HL-60 (cell line): ENCODE measurements around the gene PPP2R5E.

Source experiments
- DNase-seq, 2 experiments: peaks; one replicate each; pipeline ENCODE4 v3.0.0-alpha.2; 2010 to 2020; ENCODE audit warnings: low read depth in 1 of 2, low spot score in 1 of 2
- H3K27ac ChIP-seq: fragments of 250-450 bp; sonication (Bioruptor Pico); replicated peaks from 2 replicates; pipeline ENCODE4 v1.5.1; 2020; ENCODE audit warnings: mild to moderate bottlenecking, moderate library complexity
- H3K27me3 ChIP-seq: fragments of 250-450 bp; sonication (Bioruptor Pico); 2 replicates; pipeline ENCODE4 v1.5.1; 2021; ENCODE audit warnings: mild to moderate bottlenecking, moderate library complexity; ENCODE audit not compliant: insufficient read depth, poor library complexity, severe bottlenecking
- H3K4me3 ChIP-seq: replicated peaks from 2 replicates; pipeline ENCODE4 v1.5.1; 2011; ENCODE audit warnings: mild to moderate bottlenecking, control low read depth, low read length; ENCODE audit not compliant: insufficient read depth
- CTCF ChIP-seq: IDR thresholded peaks from one replicate; pipeline ENCODE4 v1.5.1; 2011; ENCODE audit warnings: low read length, control low read depth, inconsistent platforms; ENCODE audit not compliant: insufficient read depth
- GABPA ChIP-seq: IDR thresholded peaks from 2 replicates; pipeline ENCODE4 v1.6.1; 2012; ENCODE audit warnings: low read depth
- POLR2AphosphoS5 ChIP-seq: IDR thresholded peaks from 2 replicates; pipeline ENCODE4 v1.6.1; 2012; ENCODE audit warnings: low read depth
- SPI1 ChIP-seq: IDR thresholded peaks from 2 replicates; pipeline ENCODE4 v1.6.1; 2012; ENCODE audit warnings: low read depth, mild to moderate bottlenecking, borderline replicate concordance
- TF ChIP-seq, protein P1 (sequence below): IDR thresholded peaks from 2 replicates; pipeline ENCODE4 v1.6.1; 2012; ENCODE audit warnings: low read depth; ENCODE audit not compliant: insufficient replicate concordance

PPP2R5E gene

GRCh38 chr14:63565448-63565847 is 22.3 kb upstream of the PPP2R5E start:
- Histone ChIP-seq H3K4me3 (no peak overlapping the region), H3K27me3 (no peaks in the 10 kb centered on the region), H3K27ac (no peak overlapping the region)
- no peak for TF ChIP-seq CTCF
- no peak for TF ChIP-seq POLR2AphosphoS5
- TF ChIP-seq, protein P1, sequence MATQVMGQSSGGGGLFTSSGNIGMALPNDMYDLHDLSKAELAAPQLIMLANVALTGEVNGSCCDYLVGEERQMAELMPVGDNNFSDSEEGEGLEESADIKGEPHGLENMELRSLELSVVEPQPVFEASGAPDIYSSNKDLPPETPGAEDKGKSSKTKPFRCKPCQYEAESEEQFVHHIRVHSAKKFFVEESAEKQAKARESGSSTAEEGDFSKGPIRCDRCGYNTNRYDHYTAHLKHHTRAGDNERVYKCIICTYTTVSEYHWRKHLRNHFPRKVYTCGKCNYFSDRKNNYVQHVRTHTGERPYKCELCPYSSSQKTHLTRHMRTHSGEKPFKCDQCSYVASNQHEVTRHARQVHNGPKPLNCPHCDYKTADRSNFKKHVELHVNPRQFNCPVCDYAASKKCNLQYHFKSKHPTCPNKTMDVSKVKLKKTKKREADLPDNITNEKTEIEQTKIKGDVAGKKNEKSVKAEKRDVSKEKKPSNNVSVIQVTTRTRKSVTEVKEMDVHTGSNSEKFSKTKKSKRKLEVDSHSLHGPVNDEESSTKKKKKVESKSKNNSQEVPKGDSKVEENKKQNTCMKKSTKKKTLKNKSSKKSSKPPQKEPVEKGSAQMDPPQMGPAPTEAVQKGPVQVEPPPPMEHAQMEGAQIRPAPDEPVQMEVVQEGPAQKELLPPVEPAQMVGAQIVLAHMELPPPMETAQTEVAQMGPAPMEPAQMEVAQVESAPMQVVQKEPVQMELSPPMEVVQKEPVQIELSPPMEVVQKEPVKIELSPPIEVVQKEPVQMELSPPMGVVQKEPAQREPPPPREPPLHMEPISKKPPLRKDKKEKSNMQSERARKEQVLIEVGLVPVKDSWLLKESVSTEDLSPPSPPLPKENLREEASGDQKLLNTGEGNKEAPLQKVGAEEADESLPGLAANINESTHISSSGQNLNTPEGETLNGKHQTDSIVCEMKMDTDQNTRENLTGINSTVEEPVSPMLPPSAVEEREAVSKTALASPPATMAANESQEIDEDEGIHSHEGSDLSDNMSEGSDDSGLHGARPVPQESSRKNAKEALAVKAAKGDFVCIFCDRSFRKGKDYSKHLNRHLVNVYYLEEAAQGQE: no peak
- no peak for TF ChIP-seq GABPA
- TF ChIP-seq SPI1: no peak
- DNase-seq: no peak

DNA sequence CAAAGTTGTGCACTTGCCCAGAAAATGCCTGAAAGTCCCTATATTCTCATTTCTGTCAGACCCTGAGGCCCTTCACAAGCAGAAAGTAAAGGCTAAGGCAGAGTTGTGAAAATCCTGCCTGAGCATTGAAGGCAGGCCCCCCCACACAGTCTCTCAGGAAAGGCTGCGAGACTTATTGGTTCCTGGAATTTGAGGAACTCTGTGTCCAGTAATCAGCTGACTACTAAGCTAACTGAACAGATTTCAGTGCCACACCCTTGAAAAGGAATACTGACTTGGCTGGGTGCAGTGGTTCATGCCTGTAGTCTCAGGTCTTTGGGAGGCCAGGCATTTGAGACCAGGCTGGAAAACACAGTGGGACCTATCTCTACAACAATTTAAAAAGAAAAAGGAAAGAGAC is 21.1 kb upstream of the PPP2R5E start:
- Histone ChIP-seq H3K4me3 (no peak overlapping the region), H3K27ac (no peak overlapping the region), H3K27me3 (no peaks in the 10 kb centered on the region)
- DNase-seq: no peak
- no peak for TF ChIP-seq POLR2AphosphoS5
- no peak for TF ChIP-seq GABPA
- TF ChIP-seq CTCF: no peak
- no peak for TF ChIP-seq SPI1
- TF ChIP-seq, protein P1: no peak

DNA sequence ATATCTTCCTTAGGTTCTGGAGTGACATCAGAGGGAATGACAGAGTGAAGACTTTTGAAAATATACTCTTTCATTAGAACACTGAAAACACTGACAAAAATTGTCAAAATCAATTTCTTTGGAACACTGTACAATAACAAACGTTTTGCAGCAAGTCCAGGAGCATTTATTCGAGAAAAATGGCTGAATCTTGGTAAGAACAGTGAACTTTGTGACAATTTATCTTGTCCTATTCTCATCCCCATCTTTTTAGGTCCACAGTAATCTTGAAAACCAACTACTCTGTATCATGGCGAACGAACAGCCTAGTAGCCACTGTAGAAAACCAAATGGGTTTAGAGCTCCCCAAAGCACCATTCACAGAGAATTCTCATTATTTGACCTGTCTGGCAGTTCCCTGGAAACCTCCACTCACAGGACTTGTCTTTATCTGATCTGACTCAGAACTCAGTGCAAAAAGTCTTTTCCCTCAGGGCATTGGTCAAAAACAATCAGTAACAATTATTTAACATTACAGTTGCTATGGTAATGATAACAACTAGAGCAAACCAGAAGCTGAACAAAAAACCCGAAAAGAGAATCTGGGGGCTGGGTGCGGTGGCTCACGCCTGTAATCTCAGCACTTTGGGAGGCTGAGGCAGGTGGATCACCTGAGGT is 20.3 kb upstream of the PPP2R5E start:
- Histone ChIP-seq H3K4me3 (no peak overlapping the region), H3K27me3 (no peaks in the 10 kb centered on the region), H3K27ac (no peak overlapping the region)
- no peak for DNase-seq
- no peak for TF ChIP-seq CTCF
- TF ChIP-seq, protein P1: no peak
- no peak for TF ChIP-seq SPI1
- TF ChIP-seq GABPA: no peak
- TF ChIP-seq POLR2AphosphoS5: no peak
